ENCODE data around the gene CD82.

GRCh38 chr11:44571871-44572270 lies 6.4 kb downstream of the CD82 start:
- TF ChIP-seq, protein P1, sequence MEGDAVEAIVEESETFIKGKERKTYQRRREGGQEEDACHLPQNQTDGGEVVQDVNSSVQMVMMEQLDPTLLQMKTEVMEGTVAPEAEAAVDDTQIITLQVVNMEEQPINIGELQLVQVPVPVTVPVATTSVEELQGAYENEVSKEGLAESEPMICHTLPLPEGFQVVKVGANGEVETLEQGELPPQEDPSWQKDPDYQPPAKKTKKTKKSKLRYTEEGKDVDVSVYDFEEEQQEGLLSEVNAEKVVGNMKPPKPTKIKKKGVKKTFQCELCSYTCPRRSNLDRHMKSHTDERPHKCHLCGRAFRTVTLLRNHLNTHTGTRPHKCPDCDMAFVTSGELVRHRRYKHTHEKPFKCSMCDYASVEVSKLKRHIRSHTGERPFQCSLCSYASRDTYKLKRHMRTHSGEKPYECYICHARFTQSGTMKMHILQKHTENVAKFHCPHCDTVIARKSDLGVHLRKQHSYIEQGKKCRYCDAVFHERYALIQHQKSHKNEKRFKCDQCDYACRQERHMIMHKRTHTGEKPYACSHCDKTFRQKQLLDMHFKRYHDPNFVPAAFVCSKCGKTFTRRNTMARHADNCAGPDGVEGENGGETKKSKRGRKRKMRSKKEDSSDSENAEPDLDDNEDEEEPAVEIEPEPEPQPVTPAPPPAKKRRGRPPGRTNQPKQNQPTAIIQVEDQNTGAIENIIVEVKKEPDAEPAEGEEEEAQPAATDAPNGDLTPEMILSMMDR (IDR thresholded peaks at IDR 0.05) = no peak
- TF ChIP-seq EZH2 (IDR thresholded peaks at IDR 0.05; ENCODE audit: borderline replicate concordance, insufficient read depth, low read depth, low read length, poor library complexity, severe bottlenecking) = no peak
